Vagina (tissue), 2 donors: ENCODE results near the gene ZNF142.

Experiments
- POLR2AphosphoS5 ChIP-seq, 2 donors: sonication (generic); formaldehyde crosslinking; IDR thresholded peaks; one replicate each; pipeline ENCODE4 v1.9.0; 2017; ENCODE audit warnings: antibody characterized with exemption in 2 of 2, mild to moderate bottlenecking in 2 of 2, low read depth in 1 of 2; ENCODE audit not compliant: insufficient read depth in 1 of 2
- TF ChIP-seq, protein P1 (sequence below), 3 experiments: fragments of 450-650 bp in 2 of 3; fragments of 200-600 bp in 1 of 3; sonication (generic) in 1 of 3; IDR thresholded peaks; one replicate each; pipeline ENCODE4 v1.5.1; 2017 to 2019; ENCODE audit warnings: antibody characterized with exemption in 3 of 3, mild to moderate bottlenecking in 2 of 3, moderate library complexity in 2 of 3

DNA sequence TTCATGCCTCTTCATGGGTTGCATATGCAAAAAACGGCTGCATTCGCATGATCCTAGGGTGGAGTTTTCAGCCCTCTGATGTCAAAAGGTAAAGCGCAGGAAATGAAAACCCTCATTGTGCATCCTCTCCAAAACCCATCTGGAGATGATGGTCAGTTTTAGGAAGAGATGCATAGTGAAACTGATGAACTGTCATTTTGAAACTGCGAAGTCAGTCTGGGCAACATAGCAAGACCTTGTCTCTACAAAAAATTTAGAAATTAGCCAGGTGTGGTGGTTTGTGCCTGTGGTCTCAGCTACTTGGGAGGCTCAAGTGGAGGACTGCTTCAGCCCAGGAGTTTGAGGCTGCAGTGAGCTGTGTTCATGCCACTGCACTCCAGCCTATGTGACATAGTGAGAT is 48.7 kb upstream of the ZNF142 start:
- TF ChIP-seq, protein P1, sequence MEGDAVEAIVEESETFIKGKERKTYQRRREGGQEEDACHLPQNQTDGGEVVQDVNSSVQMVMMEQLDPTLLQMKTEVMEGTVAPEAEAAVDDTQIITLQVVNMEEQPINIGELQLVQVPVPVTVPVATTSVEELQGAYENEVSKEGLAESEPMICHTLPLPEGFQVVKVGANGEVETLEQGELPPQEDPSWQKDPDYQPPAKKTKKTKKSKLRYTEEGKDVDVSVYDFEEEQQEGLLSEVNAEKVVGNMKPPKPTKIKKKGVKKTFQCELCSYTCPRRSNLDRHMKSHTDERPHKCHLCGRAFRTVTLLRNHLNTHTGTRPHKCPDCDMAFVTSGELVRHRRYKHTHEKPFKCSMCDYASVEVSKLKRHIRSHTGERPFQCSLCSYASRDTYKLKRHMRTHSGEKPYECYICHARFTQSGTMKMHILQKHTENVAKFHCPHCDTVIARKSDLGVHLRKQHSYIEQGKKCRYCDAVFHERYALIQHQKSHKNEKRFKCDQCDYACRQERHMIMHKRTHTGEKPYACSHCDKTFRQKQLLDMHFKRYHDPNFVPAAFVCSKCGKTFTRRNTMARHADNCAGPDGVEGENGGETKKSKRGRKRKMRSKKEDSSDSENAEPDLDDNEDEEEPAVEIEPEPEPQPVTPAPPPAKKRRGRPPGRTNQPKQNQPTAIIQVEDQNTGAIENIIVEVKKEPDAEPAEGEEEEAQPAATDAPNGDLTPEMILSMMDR (IDR thresholded peaks at IDR 0.05) = no peak
- TF ChIP-seq POLR2AphosphoS5 (IDR thresholded peaks at IDR 0.05; ENCODE audit: insufficient read depth in 1 of 2, low read depth in 1 of 2) = no peak
